HG02610 (cell line): ENCODE measurements around the gene INO80E.
"Not testable (repeated sequence)": the region's sequence is repeated elsewhere in the genome, so short reads cannot be mapped to it uniquely, and the experiment has no call there.

Experiments used
- ATAC-seq: cut with Tn5 transposase; IDR thresholded peaks from one replicate; pipeline ENCODE4 v1.9.1; 2021; ENCODE audit warnings: mild to moderate bottlenecking, moderate library complexity; ENCODE audit not compliant: unreplicated experiment

Gene INO80E

DNA sequence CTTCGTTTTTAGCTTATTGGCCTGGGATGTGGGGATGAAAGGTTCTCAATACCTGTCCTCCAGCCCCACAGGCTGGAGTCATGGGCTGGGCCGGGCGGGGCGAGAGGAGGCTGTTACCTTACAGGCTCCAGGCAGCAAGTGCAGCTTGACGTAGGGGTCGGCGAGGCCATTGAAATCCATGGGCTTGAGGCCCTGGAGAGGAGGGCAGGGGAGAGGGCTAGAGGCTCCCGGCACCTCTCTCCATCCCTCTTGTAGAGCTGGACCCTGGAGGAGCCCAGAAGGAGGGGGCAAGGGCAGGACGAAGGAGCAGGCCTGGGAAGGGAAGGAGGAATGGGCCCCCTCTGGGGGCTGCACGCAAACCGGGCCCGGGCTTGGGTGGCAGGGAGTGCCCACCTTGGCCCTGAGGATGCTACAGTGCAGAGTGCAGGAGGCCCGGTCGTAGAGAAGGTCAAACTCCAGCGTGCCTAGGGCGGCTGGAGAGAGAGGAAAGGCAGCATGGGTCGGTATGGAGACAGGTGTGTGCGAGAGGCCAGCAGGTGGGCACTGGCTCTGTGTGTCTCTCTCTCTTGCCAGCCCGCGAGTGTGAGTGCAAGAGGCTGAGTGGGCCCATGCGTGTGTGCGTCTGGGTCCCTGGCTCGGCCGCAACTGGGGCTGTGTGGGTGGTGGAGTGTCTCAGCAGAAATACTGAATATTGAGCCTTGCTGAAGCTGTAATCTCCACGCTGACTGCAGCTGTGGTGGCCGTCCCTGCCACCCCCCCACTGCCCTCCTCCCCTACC, 13.2 kb downstream of the INO80E start:
- ATAC-seq: no peak

DNA sequence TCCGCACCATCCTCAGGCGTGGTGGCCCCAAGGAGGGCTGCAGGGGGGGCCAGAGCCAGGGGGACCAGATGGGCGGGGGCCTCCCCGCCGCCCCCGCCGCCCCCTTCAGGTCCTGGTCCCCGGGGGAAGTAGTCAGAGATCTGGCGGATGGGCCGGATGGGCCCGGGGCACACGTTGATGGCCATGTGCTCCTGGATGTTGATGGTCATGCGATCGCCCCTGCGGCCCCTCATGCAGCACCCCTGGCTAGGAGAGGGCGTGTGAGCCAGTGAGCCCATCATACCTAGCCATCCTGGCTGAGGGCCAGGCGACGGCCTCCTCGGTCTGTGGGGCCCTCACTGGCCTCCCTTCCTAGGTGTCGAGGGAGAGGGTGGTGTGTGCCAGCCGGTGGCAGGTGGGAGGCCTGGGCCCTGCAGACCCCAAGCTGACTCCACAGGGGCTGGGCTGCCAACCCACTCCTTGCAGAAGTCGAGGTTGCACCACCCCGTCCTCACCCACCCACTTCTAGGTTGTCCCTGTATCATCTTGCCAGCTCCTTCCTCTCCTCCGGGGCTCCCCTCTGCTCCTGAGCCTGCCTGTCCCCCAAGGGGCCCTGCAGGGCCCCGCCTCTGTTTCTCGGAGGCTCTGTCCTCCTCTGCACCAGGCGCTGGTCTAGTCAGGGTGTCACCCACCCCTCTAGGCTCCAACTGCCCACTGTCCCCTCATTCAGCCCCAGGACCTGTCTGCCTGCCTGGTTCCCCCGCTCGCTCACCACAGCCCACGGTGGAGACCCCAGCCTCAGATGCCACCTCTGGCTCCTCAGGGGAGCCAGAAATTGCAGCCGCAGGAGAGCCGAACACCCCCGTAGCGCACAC, 14.2 kb downstream of the INO80E start:
- ATAC-seq: no peak

DNA sequence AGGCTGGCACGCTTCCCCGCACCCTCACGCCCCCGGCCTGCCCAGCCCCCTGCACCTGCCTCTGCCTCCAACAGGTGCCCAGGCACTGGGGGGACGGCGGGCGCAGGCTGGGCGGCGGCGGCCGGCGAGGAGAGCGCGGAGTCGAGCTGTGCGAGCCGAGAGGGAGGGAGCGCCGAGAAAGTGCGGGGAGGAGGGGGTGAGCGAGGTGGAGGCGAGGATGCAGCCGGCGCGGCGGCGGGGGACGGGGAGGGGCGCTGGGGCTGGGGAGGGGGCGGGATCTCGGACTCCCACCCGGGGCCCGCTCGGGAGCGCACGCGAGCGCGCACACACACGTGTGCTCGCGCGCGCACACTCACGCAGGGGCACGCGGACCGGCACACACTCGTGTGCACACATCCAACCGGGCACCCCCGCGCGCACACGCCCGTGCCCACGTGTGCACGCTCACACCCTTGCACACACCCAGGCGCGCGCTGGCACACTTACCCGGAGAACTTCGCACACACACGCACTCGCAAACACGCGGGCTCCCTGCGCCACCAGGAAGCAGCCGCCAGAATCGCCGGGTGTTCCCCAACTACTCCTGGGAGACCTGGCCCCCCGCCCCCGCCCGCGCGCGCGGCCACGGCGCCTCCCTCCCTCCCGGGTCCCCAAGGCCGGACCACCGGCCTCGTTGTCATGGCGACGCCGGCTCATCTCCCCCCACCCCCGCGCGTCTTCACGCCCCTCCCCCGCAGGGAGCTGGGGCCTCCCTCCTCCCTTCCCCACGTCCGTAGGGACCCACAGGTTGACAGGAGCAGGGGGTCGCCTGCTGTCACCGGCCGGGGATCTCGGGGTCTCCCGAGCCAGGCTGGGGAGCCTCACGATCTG, 15.0 kb downstream of the INO80E start, which contains the start of gene DOC2A:
Gene DOC2A, minus strand, starts transcription at position 184 of the 870 bp plus-strand sequence. CDS start 805 bp downstream, outside the sequence.
- ATAC-seq: no peak

DNA sequence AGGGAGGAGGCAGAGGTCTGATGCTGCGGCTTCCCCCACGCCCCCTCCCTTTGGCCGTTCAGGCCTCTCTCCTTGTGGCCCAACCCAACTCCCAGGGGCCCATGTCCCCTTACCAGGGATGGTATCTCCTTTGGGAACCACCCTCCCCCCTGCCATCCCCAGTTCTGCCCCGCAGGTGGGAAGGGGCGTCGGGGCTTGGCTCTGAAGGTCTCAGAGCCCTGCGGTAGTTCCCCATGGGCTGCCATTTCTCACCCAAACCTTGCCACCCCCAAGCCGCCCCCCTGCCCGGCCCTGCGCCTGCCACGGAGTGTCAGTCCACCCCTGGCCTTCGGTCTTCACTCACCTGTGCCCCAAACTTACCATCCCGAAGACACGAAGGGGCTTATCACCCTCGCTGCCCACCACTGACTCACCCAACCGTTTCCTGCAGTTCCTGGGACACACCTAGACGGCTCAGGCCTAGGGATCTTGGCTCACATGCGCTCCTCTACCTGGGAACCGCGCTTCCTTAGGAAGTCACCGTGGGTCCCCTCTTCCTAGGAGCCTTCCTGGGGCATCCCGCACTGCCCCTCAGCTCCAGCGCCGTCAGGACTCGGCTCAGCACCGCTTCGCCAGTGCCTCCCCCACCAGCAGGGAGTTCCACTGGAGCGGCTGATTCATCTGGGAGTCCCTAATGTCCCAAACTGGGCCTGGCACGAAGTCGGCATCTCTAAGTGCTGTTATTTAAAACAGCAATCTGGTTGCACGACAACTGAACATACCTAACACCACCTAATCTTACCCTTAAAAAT, 15.9 kb downstream of the INO80E start:
- no peak for ATAC-seq

DNA sequence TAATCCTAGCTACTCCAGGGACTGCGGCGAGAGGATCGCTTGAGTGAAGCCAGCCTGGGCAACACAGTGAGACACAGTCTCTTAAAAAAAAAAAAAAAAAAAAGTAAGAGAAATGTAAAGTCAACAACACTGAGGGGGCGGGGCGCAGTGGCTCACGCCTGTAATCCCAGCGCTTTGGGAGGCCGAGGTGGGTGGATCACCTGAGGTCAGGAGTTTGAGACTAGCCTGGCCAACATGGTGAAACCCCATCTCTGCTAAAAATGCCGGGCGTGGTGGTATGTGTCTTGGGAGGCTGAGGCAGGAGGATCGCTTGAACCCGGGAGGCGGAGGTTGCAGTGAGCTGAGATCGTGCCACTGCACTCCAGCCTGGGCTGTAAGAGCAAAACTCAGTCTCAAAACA, 16.6 kb downstream of the INO80E start:
- ATAC-seq: not testable (repeated sequence)

DNA sequence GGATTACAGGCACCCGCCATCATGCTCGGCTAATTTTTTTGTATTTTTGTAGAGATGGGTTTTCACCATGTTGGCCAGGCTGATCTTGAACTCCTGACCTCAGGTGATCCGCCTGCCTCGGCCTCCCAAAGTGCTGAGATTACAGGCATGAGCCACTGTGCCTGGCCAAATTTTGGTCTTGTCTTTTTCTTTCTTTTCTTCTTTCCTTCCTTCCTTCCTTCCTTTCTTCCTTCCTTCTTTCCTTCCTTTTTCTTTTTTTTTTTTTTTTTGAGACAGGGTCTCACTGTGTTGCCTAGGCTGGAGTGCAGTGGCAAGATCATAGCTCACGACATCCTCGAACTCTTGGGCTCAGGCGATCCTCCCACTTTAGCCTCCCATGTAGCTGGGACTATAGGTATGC, 19.4 kb downstream of the INO80E start:
- not testable (repeated sequence) for ATAC-seq

DNA sequence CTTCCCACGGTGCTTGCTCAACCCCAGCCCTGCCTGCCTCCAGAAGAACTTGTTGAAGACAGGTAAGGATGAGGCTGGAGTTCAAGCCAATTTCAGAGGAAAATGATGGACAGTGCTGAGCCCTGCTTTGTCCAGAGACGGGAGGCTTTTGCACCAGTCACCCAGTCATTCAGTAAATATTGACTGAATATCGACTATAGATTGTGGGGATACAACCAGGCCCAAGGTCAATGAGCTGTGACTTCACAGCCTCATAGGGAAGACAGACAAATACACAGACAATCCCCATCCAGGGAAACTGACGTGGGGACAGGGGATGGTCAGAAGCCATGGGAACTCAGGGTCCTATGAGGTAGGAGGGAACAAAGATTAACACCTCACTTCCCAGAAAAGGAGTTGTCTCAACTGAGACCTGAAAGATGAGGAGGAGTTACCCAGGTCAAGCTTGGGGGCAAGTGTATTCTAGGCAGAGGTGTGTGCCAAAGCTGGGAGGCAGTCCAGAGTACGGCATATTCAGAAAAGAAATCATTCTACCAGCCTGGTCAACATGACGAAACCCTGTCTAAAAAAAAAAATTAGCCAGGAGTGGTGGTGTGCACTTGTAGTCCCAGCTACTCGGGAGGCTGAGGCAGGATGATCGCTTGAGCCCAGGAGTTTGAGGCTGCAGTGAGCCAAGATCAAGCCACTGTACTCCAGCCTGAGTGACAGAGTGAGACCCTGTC, 20.7 kb downstream of the INO80E start:
- ATAC-seq: no peak

DNA sequence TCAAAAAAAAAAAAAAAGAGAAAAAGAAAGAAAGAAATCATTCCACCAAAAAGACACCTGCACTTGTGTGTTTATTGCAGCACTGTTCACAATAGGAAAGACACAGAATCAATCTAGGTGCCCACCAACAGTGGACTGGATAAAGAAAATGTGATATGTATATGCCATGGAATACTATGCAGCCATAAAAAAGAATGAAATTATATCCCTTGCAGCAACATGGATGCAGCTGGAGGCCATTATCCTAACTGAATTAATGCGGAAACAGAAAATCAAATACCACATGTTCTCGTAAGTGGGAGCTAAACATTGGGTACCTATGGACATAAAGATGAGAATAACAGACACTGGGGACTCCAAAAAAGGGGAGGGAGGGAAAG, 21.2 kb downstream of the INO80E start:
- no peak for ATAC-seq

DNA sequence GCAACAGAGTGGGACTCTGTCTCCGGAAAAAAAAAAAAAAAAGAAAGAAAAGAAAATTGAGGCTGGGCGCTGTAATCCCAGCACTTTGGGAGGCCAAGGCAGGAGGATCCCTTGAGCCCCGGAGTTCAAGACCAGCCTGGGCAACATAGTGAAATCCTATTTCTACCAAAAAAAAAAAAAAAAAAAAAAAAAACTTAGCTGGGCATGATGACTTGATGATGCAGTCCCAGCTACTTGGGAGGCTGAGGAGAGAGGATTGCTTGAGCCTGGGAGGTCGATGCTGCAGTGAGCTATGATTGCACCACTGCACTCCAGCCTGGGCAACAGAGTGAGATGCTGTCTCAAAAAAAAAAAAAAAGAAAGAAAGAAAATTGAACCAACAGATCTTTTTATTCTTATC, 21.9 kb downstream of the INO80E start:
- not testable (repeated sequence) for ATAC-seq

DNA sequence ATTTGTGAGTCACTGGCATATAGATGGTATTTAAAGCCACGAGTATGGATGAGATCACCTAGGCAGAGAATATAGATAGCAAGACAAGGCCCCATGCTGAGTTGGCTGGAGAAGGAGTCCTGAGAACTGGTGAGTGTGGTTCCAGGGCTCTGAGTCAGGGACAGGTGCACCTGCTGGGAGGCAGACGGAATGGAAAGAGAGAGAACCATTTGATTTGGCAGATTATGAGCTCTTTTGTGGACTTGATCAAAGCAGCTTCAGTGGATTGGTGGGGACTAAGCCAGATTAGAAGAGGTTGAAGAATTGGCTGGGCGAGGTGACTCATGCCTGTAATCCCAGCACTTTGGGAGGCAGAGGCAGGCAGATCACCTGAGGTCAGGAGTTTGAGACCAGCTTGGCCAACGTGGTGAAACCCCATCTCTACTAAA, 22.7 kb downstream of the INO80E start:
- no peak for ATAC-seq

DNA sequence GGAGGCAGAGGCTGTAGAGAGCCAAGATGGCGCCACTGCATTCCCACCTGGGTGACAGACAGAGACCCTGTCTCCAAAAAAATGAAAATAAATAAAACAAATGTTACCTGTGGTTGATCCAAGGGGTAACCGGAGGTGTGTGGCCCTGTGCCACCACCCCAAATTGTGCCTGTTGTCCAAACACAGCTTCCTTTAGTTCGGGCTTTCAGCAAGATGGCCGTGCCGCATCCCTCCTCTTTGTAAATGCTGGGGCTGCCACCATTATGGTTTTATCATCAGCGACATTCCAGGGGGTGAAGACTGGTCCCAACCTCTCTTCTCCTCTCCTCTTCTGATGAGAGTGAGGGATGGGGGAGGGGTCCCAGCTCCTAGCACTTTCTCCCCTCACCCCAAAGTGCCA, 26.8 kb downstream of the INO80E start, which contains the start of gene C16orf92:
Gene C16orf92, plus strand, starts transcription at position 312 of the 400 bp plus-strand sequence. CDS start 143 bp downstream, outside the sequence.
- no peak for ATAC-seq

DNA sequence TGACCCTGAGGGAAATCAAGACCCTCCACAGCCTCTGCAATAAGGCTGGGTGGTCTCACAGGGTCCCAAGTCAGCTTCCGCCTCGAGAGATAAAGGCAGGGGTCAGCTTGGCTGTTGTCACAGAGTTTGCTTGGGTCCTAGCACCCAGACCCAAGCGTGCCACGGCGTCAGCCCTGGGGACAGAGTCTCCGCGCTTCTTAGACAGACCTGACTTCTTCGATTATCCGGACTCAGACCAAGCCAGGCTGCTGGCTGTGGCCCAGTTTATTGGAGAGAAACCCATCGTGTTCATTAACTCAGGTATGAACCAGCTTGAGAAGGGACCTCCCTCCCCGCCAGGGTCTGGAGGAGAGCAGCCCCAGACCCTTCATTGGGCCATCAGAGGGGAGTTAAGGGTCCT, 27.5 kb downstream of the INO80E start:
- ATAC-seq: no peak

DNA sequence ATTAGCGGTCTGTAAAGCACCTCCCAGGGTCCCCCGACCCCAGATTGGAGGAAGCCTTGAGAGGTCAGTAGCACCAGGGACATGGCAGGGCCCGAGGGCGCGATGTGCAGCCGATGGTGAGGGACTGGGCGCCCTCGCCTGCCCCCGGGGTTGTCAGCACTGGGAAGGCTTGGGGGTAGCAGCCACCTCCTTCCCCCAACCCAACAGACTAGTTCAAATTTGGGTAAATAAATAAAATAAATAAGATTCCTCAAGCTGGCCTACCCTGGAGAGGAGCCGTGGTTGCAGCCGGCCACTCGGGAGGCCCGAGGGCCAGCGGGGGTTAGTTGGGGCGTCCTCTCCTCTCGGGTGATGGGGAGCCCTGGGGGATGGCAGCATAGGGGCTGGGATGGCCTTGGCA, 28.4 kb downstream of the INO80E start:
- ATAC-seq: no peak

DNA sequence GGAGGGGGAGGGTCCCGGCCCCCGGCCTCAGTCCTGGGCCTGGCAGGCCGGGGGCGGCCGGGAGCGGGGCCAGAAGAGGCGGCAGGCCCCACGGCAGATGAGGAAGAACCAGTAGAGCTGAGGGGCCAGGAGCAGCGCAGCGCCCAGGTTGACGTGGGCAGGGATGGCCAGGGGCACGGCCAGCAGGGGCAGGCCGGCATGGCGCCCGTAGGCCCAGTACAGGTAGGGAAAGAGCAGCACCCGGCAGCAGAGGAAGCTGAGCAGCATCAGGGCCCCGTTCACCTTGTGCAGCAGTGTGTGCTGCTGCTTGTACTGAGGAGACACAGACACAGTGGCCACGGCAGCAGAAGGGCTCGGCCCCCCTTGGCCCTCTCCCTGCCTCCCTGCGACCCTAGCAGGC, 29.1 kb downstream of the INO80E start:
- no peak for ATAC-seq

DNA sequence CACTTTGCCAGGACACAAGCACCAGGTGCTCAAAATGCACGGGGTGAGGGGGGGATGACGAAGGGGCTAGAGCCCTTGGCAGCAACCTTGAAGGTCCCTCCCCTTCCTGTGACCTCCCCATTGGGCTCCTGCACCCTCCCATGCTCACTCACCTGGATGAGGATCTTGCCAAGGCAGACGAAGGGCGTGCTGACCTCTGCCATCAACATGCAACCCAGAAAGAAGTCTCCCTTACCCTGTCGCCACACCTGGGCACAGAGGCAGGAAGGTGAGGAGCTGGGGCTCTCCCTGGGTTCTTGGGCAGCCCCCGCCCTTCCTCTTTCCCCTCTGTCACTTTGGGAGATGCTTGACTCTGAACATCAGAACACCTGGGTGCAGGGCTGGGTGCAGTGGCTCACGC, 29.5 kb downstream of the INO80E start:
- no peak for ATAC-seq

DNA sequence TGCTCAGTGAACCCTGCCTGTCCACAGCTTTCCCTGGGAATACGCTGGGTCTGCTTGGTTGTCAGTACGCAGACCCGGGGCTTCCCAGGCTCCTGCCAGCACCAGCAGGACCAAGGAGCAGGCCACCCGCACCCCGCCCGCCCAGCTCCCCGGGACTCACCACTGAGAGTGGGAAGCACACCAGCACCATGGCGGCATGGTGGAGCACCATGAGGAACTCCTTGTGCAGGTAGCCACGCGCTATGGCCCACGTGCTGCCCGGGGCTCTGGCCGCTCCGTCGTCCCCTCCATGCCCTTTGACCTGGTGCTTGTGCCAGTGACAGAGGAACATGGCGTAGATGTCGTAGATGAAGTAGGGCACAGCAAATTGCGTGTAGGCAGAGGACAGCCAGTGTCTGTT, 30.4 kb downstream of the INO80E start:
- no peak for ATAC-seq

DNA sequence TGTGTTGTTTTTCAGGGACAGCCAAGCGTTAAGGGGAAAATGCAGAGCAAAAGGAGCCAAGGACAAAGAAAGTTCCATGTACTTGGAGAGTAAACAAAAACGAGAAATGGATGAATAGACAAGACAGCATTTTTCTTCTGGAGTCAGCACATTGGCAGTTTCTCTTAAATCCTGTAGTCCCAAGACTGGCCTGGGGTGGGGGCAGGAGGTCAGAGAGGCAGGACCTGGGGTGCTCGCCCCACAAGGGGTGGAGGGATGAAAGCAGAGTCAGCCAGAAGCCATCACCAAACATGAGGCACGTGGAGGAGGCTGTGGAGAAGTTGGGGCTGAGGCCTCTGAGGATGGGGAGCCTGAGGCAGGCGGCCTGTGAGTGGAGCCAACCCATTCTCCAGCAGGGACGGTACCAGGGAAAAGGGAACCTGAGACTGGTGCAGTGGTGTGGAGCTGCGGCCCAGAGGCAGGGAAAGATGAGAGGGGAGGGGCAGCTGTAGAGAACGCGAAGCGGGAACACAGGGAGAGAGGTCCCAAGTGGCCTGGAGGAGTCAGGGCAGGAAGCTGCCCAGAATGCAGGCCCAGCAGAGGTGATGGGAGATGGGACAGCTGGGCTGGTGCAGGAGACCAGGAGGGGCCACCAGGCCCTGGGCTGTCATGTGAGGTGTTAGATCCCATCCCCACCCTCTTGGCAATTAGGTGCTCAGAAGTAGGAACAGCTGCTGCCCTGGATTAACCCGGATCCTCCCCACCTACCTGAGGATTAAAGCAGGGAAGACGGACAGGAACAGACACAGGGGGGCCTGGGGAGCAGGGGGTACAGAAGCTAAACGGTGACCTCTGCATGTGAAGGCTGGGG, 31.8 kb downstream of the INO80E start:
- no peak for ATAC-seq

DNA sequence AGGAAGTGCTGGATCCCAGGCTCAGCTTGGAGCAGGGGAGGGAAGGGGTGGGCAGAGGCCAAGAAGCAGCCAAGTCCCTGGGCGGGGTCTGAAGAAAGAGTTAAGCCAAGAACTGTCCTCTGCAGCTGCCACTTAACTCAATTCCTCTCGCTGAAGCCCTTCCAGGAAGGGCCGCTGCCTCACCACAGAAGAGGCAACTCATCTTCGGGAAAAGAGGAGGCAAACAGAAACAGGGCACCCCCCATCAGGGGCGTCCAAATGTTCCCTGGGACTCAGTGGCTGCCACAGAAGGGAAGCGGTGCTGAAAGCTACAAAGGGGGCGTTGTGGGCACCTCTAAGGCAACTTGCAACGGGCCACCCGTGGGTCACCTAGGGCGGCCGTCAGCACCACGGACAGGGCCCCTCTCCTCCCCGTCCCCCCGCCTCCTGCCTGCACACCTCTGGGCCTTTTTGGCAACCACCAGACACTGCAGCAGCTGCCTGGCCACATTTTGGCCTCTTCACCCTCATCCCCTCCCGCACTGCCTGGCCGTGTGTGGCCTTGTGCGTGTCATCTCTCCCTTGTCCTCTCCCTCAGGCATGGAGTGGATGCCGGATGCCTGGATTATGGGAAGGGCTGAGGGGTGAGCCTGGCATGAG, 32.5 kb downstream of the INO80E start:
- no peak for ATAC-seq
